Measurements from ENCODE around the gene CDH22.

CDH22 gene

DNA sequence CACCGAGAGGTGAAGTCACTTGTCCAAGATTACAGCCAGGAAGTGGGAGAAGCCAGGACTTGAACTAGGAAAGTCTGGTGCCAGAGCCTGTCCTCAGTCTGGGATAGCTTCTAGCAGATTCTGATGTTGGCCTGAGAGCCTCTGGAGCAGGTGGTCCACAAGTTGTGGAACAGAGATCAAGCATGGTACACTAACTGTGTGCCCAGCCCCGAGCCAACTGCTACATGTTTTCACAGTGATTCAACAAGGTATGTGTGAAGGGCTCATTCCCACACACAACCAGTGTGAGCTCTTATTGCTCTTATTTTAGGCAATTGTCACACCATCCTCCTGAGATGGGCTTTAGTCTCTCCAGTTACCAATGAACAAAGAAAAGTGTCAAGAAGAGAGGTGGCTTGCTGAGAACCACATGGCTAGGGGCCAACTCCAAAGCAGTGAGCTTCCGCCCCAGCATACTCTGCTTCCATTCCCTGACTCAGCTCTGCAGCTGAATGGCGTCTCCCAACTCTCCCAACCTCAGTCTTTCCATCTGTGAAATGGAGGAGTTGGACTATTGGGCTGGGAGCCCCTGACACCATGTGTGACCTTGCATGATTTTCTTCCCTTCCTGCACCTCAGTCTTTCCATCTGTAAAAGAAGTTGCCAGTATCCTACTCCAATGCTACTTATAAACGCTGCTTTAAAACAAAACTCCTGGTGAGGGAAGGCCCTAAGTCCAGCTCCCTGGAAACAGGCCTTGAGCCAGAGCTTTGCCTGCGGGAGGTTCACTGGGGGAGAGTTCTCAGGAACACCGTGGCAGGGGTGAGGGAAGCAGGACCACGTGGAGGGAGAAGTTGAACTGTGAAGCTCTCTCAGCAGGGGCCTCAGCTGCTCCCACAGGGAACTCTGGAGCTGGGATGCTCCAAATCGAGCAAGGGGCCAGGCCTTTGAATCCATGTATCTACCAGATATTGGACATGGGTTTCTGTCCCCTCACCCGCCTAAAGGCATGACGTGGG lies 40.9 kb downstream of the CDH22 start:
- no peak for DNase-seq (ENCODE audit: low spot score)
- TF ChIP-seq CTCF (IDR thresholded peaks at IDR 0.05; ENCODE audit: extremely low read depth, insufficient read depth, missing control alignments): no peak
- in situ Hi-C loops (cut with MboI; ENCODE audit: low pct_unique_long_range_greater_than_20kb, low sequenced_read_pairs, unreplicated experiment): no loop called here

DNA sequence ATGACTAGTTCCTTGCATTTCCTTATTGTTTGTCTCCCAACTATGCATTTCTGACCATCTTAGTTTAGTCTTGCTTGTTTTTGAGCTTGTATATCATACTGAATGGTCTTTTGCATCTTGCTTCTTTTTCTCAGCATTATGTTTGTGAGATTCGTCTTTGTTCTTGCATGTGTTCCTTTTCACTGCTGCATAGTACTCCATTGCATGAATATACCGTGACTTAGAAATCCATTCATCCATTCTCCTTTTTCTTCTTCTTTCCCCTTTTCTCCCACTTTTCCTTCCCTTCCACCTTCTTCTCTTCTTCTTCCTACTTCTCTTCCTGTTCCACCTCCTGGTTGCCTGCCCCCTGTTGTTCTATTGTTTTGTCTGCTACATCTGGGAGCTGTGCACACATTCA lies 42.8 kb downstream of the CDH22 start:
- DNase-seq (ENCODE audit: low spot score): no peak
- no peak for TF ChIP-seq CTCF (IDR thresholded peaks at IDR 0.05; ENCODE audit: extremely low read depth, insufficient read depth, missing control alignments)
- in situ Hi-C loops (cut with MboI; ENCODE audit: low pct_unique_long_range_greater_than_20kb, low sequenced_read_pairs, unreplicated experiment): no loop called here

- DNase-seq (ENCODE audit: low spot score): no peak
- in situ Hi-C loops (cut with MboI; ENCODE audit: low pct_unique_long_range_greater_than_20kb, low sequenced_read_pairs, unreplicated experiment): no loop called here
- no peak for TF ChIP-seq CTCF (IDR thresholded peaks at IDR 0.05; ENCODE audit: extremely low read depth, insufficient read depth, missing control alignments)
Observed at GRCh38 chr20:46264391-46265266, 43.7 kb downstream of the CDH22 start.

GRCh38 chr20:46261456-46262253 lies 46.6 kb downstream of the CDH22 start:
- no peak for TF ChIP-seq CTCF (IDR thresholded peaks at IDR 0.05; ENCODE audit: extremely low read depth, insufficient read depth, missing control alignments)
- in situ Hi-C loops (cut with MboI; ENCODE audit: low pct_unique_long_range_greater_than_20kb, low sequenced_read_pairs, unreplicated experiment): no loop called here
- DNase-seq (ENCODE audit: low spot score): no peak

GRCh38 chr20:46260936-46261454 lies 47.3 kb downstream of the CDH22 start:
- in situ Hi-C loops (cut with MboI; ENCODE audit: low pct_unique_long_range_greater_than_20kb, low sequenced_read_pairs, unreplicated experiment): no loop called here
- DNase-seq (ENCODE audit: low spot score): no peak

More at GRCh38 chr20:46260936-46261454, 47.3 kb downstream of the CDH22 start:
- no peak for TF ChIP-seq CTCF (IDR thresholded peaks at IDR 0.05; ENCODE audit: extremely low read depth, insufficient read depth, missing control alignments)

Measured in GM13977 (cell line).